LNCaP clone FGC (cell line): Measurements from ENCODE around the gene TMEM125.

Source experiments
- DNase-seq: peaks from one replicate; pipeline ENCODE4 v3.0.0-alpha.2; 2011; ENCODE audit warnings: low read depth
- H3K4me3 ChIP-seq: 2 replicates; pipeline ENCODE4 v1.5.1; 2011; ENCODE audit warnings: mild to moderate bottlenecking, low read depth, low read length, control low read depth
- CTCF ChIP-seq: IDR thresholded peaks from 2 replicates; pipeline ENCODE4 v1.5.1; 2012; ENCODE audit warnings: mild to moderate bottlenecking; ENCODE audit not compliant: control insufficient read depth, insufficient read depth; ENCODE audit errors: extremely low read depth

The TMEM125 gene

GRCh38 chr1:43300378-43301094 is 30.8 kb downstream of the TMEM125 start, which contains the start of gene TIE1:
Gene TIE1 (plus strand): TSS chr1:43300982. CDS start chr1:43301072, 90 bp downstream.
- TF ChIP-seq CTCF = no peak
- DNase-seq = no peak
- no peak within 1 kb of the TSS for H3K4me3 ChIP-seq

- H3K4me3 ChIP-seq = no peak overlapping the region
- TF ChIP-seq CTCF = no peak
- DNase-seq = no peak
Observed at GRCh38 chr1:43302201-43302600, 32.4 kb downstream of the TMEM125 start.

DNA sequence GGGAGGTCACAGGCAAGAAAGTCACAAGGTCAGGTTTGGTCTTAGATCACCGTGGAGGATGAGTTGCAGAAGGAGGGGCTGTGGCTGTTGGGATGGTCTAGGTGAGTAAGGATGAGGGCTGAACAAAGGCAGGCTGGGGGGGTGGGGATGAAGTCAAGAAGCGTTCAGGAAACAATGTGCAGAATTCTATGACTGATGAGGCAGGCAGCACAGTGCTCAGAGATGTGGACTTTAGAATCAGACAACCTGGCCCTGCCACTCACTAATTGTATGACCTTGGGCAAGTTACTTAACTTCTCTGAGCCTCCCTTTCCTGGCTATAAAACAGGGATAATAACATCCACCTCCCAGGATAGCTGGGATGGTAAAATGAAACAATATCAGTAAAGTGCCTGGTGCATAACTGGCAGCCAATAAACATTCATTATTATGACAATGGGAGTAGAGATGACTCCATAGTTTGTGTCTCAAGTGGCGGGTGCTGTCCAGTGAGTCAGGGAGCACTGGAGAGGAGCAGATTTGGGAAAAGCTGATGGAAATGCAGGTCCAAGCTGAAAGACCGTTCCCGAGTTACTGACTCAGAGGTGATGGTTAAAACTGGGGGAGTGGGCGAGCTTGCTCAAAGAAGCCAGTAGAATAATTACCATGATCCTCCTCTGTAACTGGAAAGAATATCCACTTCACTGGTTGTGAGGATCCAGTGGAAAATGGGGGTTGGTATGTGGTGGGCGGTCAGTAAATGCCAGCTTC is 33.1 kb downstream of the TMEM125 start:
- H3K4me3 ChIP-seq = no peak overlapping the region
- DNase-seq = no peak
- no peak for TF ChIP-seq CTCF

GRCh38 chr1:43303471-43304313 is 33.9 kb downstream of the TMEM125 start:
- no peak for DNase-seq
- H3K4me3 ChIP-seq = no peak overlapping the region
- TF ChIP-seq CTCF = no peak

- no peak for TF ChIP-seq CTCF
- H3K4me3 ChIP-seq = no peak overlapping the region
- DNase-seq = no peak
Observed at GRCh38 chr1:43304314-43304681, 34.5 kb downstream of the TMEM125 start.

- DNase-seq = no peak
- H3K4me3 ChIP-seq = no peak overlapping the region
- no peak for TF ChIP-seq CTCF
Observed at GRCh38 chr1:43304771-43305300, 35.1 kb downstream of the TMEM125 start.
